Activated CD4-positive, alpha-beta T cell treated with anti-CD3 and anti-CD28 coated beads, Interleukin-2, Interleukin-4, amounts not matched to agents 100 ng/mL and 50 ng/mL, durations not matched to agents 16 hours and 8 hours (primary cell): Measurements from ENCODE around the gene PSTPIP1.
"Not testable (repeated sequence)": the region's sequence is repeated elsewhere in the genome, so short reads cannot be mapped to it uniquely, and the experiment has no call there.

ENCODE experiments used
- DNase-seq: peaks from one replicate; pipeline ENCODE4 v3.0.0-alpha.2; 2020; ENCODE audit warnings: low spot score

The PSTPIP1 gene

DNA sequence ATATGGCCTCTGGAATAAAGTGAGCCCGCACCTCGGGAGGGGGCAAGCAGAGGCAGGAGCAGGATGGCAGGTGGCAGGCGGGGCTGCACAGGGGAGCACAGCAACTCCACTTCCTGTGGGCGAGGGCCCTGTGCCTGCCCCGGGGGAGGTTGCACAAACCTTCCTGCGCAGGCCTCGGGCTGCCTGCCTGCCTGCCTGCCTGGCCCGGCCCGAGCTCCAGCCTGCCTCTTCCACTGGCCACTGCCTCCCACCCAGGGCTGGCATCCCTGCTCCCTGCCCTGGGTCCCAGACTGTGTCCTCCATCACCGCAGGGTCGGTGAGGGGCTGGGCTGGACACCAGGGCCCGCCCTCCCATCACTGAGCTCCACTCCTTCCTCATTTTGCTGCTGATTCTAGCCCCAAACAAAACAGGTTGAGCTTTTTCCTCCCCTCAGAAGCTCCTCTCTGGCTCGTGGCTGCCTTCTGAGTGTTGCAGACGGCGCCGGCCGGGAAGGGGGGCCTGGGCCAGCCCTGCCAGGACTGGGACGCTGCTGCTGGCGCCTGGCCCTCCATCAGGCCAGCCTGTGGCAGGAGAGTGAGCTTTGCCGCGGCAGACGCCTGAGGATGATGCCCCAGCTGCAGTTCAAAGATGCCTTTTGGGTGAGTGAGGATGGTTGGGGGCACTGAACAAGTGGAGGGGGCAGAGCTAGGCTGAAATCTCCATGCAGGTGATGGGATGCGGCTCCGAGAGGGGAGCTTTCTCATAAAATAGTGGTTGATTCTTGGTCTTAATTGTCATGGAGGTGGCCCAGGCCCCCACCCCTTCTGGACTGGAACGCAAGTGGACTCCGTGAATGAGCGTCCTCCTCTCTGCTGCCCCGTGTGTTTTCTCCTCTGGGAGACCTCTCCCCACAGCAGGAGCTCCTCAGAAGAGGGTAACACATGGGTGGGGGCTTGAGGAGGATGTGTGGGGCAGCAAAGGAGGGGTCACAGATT is at the start of gene PSTPIP1:
PSTPIP1 (plus strand) TSS at position 156 of the 975 bp plus-strand sequence; CDS start at position 604, 448 bp downstream.
- DNase-seq = peak; percentile 85

DNA sequence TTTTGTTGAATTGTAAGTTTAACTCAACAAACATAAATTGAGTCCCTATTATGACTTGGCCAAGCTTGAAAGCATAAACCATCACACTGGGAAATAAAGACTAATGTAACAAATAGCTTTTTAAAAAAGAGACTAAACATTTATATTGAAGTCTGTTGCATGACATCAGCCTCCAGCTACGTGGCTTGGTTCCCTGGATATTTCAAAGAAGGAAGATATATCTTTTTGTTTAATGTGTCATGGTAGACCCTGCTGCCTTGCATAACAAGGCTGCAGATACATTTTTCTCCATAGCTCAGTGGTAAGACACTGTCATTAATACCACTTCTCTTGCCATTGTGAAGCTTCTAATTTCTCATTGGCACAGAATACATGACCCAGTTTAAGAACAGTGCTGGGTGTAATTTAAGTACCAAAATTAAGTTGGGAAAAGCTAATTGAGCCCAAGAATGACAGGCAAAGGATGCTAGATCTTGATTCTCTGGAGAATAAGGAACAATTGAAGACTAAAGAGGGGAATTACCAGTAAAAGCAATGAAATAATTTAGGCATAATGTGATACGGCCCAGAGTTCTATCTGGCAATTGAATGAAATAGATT is 49.3 kb upstream of the PSTPIP1 start:
- no peak for DNase-seq

DNA sequence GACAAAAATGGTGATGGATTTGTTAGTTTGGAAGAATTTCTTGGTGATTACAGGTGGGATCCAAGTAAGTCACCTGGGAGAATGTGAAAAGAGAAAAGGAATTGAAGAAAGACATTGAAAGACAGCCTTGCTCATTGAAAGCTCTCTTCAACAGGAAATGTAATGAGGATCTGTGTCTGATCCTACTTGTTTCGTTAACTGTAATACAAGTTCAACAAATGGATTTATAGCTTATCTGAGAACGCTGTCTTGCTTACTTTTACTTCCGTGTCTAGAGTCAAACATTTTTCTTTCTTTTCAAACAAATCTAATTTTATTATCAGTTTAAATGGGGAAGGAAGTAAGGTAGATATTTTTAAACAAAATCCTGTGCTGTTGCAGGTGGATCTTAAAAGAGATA is 47.5 kb upstream of the PSTPIP1 start:
- DNase-seq = no peak

- DNase-seq = no peak
These were observed 43.7 kb upstream of the PSTPIP1 start for GRCh38 chr15:76951220-76951619.

GRCh38 chr15:76953913-76954312 is 41.0 kb upstream of the PSTPIP1 start:
- no peak for DNase-seq

- DNase-seq = no peak
These were observed 40.2 kb upstream of the PSTPIP1 start for GRCh38 chr15:76954744-76955143.

DNA sequence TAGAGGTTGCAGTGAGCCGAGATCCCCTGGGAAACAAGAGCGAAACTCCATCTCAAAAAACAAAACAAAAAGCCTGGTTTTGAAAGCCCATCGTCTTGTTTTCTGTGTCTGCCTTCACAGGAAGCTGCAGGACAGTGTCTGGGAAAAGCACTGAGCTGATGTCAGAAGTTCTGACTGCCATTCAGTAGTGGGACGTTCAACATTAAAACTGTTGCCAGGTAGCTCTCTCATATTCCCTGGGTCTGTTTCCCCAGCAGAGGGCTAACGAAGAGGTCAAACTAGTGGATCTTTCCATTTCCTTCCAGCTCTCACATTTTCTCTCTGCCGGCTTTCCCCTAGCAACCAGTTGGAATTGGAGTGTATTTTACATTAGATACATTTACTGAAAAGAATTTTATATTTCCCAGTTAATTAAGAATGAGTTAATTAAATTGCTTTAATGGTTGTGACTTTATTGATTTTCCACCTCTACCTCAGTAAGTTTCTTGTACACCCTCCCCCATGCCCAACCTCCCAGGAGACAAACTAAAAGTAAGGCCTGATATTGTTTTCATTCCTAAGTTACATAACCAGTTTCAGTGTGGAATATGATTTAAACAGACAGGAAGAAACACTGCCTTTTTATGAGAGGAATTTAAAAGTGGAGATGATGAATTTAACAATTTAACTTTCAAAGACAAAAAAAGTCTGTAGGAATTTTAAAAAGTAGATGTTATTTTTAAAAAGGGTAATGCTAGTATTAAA is 33.5 kb upstream of the PSTPIP1 start:
- DNase-seq = no peak

- DNase-seq = no peak
These were observed 32.5 kb upstream of the PSTPIP1 start for GRCh38 chr15:76962337-76963013.

DNA sequence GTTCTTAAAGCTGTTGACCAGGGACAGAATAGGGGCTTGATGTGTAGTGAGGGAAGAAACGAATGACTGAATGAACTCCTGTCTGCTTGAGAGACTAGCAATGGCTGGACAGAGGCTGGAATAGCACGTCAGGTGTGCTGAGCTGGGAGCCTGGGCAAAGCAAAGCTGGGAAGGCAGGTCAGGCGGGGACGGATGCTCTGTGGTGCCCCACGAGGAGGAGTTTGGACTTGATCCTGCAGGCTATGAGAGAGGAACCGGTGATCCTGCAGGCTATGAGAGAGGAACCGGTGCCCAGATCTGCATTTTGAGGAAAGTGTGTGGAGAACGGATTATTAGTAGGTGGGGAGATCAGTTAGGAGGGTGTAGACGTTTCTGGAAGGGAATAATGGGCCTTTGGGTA is 31.3 kb upstream of the PSTPIP1 start:
- DNase-seq = no peak

- no peak for DNase-seq
These were observed 30.8 kb upstream of the PSTPIP1 start for GRCh38 chr15:76964157-76964556.

GRCh38 chr15:76966051-76966450 is 28.9 kb upstream of the PSTPIP1 start:
- not testable (repeated sequence) for DNase-seq

DNA sequence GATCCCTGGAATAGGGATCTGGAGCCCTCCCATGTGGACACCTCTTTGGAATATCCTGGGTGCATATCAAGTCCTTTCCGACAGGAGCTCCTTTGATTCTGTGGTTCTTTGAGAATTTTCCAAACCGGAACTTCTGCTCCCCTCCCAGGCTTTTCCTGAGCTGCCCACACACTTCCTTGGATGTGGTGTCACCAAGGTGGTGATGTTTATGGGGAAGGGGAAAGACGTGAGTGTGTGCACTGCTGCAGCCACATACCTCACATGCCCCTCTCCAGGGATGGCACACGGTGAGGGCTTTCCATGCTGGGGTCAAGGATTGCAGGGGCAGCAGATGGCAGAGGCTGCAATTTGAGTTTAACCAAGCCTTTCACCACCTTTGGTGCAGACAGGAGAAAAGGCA is 27.9 kb upstream of the PSTPIP1 start:
- no peak for DNase-seq

- no peak for DNase-seq
These were observed 26.6 kb upstream of the PSTPIP1 start for GRCh38 chr15:76968306-76968705.

DNA sequence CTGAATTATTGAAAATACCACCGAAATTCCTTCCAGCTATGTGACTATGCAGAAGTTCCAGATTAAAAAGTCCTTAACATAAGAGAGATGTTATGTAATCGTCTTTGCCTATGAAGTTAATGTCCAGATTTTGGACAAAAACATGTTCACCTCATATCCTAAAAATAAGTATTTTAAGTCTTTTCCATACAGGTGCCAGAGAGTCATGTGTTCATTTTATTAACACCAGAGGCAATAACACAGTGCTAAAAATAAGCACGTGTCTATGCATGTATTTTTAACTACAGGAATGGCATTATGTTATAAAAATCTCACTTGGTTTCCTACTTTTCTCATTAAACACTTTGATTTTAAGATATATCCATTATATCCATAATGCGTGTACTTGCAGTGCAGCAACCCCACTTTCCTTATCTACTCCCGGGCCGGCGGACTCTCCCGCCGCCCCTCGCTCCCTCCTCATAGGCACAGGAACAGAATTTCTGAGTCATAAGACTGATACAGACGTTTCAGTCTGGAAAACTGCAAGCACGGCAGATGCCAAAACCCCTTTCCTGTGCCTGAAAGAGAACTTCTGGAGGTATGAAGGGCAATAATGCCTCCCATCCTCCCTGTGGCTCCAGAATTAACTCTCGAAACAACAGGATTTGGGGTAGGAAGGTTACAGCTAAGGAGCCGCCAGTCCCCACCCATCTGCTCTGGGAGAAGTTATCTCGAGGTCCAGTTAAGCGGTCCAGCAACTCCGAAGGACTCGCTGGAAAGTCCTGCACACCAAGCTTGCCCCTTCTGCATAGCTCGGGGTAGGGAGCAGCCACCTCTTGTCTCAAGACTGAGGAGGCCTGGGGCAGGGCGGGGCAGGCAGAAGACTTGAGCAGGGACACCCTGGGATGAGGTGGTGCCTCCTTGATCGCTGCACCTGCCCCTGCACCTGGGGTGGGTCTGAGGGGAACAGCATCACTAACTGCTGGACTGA is 22.3 kb upstream of the PSTPIP1 start:
- DNase-seq = no peak

DNA sequence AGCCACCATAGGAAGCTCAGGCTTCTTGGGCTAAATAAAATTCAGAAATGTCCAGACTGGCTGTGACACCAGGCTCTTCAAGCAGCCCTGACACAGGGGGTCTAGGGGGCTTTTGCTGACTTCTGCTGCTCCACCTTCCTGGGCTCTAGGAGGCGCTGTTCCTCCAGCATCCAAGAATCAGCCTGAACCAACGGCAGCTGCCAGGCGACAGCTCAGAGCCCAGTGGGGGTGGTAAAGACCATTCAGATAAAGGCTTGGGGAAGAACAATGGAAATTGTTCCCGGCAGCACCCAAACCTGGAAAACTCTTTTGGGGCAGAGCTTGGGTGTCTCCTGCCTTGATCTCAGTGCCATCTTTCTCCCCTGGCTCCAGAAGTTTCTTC is 21.6 kb upstream of the PSTPIP1 start:
- peak; percentile 68 for DNase-seq

DNA sequence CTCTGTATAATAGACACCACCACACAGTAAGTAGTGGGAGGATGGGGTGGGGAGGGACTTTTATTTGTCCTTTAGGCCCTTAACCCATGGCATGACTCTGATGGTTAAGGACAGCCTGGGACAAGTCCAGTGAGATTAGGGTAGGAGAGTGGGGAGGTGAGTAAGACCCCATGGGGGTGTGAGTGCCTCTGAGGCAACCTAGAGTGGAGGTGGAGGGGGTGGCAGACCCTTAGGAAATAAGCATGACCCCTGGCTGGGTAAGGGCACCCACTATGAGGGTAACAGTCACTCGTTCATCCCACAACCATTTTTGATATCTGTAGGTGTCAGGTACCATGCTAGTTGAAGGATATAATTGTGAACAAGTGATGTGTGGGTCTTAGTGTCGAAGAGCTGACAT is 21.0 kb upstream of the PSTPIP1 start:
- no peak for DNase-seq

GRCh38 chr15:76974456-76975036 is 20.4 kb upstream of the PSTPIP1 start:
- no peak for DNase-seq

DNA sequence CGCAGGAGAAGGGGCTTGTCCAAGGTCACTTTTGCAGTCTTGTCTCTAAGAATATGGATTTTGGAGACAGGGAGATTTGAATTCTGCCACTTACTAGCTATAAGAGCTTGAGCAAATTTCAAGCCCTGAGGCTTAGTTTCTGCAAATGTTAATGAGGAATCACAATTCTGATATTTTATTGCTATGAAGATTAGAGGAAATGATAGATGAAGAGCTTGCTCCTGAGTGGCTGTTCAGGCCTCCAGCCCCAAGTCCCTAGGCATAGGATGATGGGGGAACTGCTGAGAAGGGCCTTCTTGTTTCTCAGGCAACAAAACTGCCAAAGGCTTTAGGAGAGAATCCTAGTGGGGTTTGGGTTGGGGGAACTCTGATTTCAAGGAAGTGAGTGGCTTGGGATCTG is 18.8 kb upstream of the PSTPIP1 start:
- no peak for DNase-seq

DNA sequence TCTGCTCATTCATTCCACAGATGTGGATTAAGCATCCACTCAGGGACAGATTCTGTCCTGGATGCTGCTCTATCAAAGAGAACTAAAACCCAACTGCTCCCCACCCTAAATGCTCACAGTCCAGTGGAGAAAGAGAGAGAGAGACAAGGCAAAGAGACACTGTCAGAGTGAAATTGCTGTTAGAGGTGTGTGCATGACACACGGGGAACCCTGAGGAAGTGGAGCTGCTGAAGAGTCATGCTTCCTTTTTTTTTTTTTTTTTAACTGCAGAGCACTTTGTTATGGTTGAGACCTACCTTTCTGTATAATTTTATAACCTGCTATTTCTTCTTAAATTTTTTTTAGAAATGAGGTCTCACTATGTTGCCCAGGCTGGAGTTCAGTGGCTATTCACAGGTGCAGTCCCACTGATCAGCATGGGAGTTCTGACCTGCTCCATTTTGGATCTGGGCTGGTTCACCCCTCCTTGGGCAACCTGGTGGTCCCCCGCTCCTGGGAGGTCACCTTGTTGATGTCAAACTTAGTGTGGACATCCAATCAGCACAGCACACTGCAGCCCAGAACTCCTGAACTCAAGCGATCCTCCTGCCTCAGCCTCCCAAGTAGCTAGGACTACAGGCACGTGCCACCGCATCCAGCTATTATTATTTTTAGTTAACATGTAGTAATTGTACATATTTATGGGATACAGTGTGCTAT is 18.2 kb upstream of the PSTPIP1 start:
- peak; percentile 63 for DNase-seq
